Cardiac septum (tissue), 1 donor: Measurements from ENCODE around the gene TCEAL6. TPM values are rescaled to one million over a fixed set of nuclear protein-coding genes. Genes with fewer than 3 reads are reported as not detected.
"Not testable (repeated sequence)": the region's sequence is repeated elsewhere in the genome, so short reads cannot be mapped to it uniquely, and the experiment has no call there.

ENCODE experiments used
- DNase-seq: peaks from one replicate; pipeline ENCODE4 v3.0.0-alpha.2; 2020; ENCODE audit warnings: low spot score
- intact Hi-C: fragments of 100-400 bp; cut with DNase I; formaldehyde crosslinking; loops from one replicate; pipeline ENCODE4 v1.14.0; 2022
- long read RNA-seq: library from polyadenylated mRNA; unstranded; transcript quantifications from one replicate; pipeline ENCODE4 v2.0.0, GENCODE V29; 2021
- total RNA-seq: library from RNA; stranded (reverse); fragmentation: NEBNext Ultra II Directional; extraction: Animal tissue kit (Norgen Biotek cat#: 25700); gene quantifications from one replicate; pipeline ENCODE4 v1.2.1, GENCODE V29; 2021
- donor health status: DM: no; HTN: no; CAD: no.

The TCEAL6 gene
- not detected for total RNA-seq
- long read RNA-seq: 0 reads

DNA sequence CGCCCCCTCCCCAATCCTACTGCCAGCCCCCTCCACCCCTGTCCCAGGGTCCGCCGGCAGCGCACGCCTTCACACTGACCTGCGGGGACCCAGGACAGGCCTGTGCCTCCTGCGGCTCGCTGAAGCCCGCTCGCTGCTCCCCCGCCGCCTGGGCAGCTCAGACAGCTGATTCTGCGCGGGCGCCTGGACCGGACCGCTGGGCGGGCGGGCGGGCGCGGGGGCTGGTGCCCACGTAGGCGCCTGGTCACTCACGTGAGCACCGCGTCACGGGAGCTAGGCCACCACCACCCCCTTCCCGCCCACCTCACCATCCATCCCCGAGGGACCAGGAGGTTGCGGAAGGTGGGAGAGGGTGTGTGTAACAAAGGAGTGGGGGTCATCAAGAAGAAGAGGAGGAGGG, at the start of gene TCEAL6:
TSS of gene TCEAL6 (minus strand) at position 208 of the 400 bp plus-strand sequence.
- intact Hi-C loops, DNase-seq: not testable (repeated sequence)

- no peak for DNase-seq
- intact Hi-C loops: no loop called here
Observed at GRCh38 chrX:102185967-102186720, 43.9 kb upstream of the TCEAL6 start.

GRCh38 chrX:102155806-102156179, 13.5 kb upstream of the TCEAL6 start, which contains the start of gene BEX5:
Gene BEX5, minus strand, starts transcription at chrX:102155977. Its CDS starts 1,712 bp downstream, at chrX:102154265.
- intact Hi-C loops: no loop called here
- DNase-seq: no peak

GRCh38 chrX:102154900-102155805, 12.9 kb upstream of the TCEAL6 start:
- no peak for DNase-seq
- intact Hi-C loops: no loop called here

- no peak for DNase-seq
- intact Hi-C loops: no loop called here
Observed at GRCh38 chrX:102154218-102154860, 12.1 kb upstream of the TCEAL6 start.

- DNase-seq, intact Hi-C loops: not testable (repeated sequence)
Observed at GRCh38 chrX:102141631-102142030, 650 bp downstream of the TCEAL6 start.

DNA sequence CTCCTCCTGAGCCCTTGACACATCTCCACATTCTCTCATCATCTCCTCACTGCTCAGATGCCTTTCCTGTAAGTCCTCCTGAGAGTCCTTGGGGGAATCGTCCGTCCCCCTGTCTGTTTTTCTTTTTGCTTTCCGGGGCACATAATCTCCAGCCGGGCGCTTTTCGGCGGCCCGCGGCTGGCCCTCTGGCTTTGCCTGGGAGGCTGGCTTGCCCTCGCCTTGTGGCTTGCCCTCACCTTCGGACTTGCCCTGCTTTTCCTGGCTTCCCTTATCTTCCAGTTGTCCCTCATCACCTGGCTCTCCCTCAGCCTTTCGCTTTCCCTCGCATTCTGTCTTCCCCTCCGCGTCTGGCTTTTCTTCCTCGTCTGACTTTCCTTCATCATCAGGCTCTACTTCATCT, 1.4 kb downstream of the TCEAL6 start:
- intact Hi-C loops, DNase-seq: not testable (repeated sequence)

- intact Hi-C loops: no loop called here
- DNase-seq: no peak
Observed at GRCh38 chrX:102138064-102138463, 4.2 kb downstream of the TCEAL6 start.

DNA sequence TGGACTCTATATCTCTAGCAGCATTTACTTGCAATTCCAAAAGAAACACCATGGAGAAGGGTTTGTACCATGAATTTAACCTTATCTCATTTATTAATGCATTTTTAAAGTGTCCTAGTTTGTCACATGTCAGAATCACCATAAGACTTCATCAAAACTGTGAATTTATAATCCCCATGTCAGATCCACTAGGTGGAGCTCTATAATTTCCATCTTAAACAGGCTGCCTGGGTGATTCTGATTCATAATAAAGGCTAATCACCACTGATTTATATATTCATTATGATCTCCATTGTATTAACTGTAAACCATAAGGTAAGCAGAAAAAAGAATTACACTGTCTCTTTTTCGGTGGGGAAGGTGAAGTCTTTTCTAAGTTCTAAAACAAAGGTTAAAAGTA, 12.8 kb downstream of the TCEAL6 start:
- intact Hi-C loops: no loop called here
- no peak for DNase-seq

GRCh38 chrX:102126863-102127262, 15.4 kb downstream of the TCEAL6 start:
- no peak for DNase-seq
- intact Hi-C loops: no loop called here

GRCh38 chrX:102126080-102126818, 16.0 kb downstream of the TCEAL6 start:
- DNase-seq, intact Hi-C loops: not testable (repeated sequence)

GRCh38 chrX:102125436-102125835, 16.8 kb downstream of the TCEAL6 start, which contains the start of gene TCEAL2:
Gene TCEAL2, plus strand, starts transcription at chrX:102125679. Its CDS starts 1,152 bp downstream, at chrX:102126831.
- intact Hi-C loops, DNase-seq: not testable (repeated sequence)

- DNase-seq, intact Hi-C loops: not testable (repeated sequence)
Observed at GRCh38 chrX:102125014-102125413, 17.3 kb downstream of the TCEAL6 start.

- intact Hi-C loops: no loop called here
- DNase-seq: no peak
Observed at GRCh38 chrX:102115748-102116147, 26.5 kb downstream of the TCEAL6 start.

GRCh38 chrX:102113367-102113766, 28.9 kb downstream of the TCEAL6 start:
- intact Hi-C loops: no loop called here
- DNase-seq: no peak
